ENCODE measurements around the gene NARS2. TPM values are rescaled to one million over a fixed set of nuclear protein-coding genes. Genes with fewer than 3 reads are reported as not detected.

Gene NARS2
- total and polyA plus RNA-seq, 9 of the 15 experiments (the other 6 are each of a cell fraction or from before 2014, with no cell fraction given) = 26.8 to 48.0 (median 34.2) TPM

- TF ChIP-seq ZNF280A (IDR thresholded peaks at IDR 0.05; ENCODE audit: low read depth, partially characterized antibody) (peak; percentile 74), ZNF512 (tag; IDR thresholded peaks at IDR 0.05) (peak; percentile 67), TRIM28 (IDR thresholded peaks at IDR 0.05) (peak; percentile 99), NBN (IDR thresholded peaks at IDR 0.05; ENCODE audit: low read depth) (0 out of 2 replicates have a peak, but pooled peaks have one; percentile 50), FIP1L1 (IDR thresholded peaks at IDR 0.05; ENCODE audit: low read depth, low read length, poor library complexity, severe bottlenecking) (no peak), TRIM24 (IDR thresholded peaks at IDR 0.05) (peak; percentile 36 to 87; a peak in 2 of 4 replicates), XRCC3 (IDR thresholded peaks at IDR 0.05) (peak; percentile 22; the same call in 1 of the 2 replicates), SPI1 (IDR thresholded peaks at IDR 0.05; ENCODE audit: borderline replicate concordance, low read depth, low read length) (no peak)
Measured at GRCh38 chr11:78583889-78584288, 9.2 kb upstream of the NARS2 start (continued).

- in situ Hi-C loops (cut with MboI) (no loop called here), intact Hi-C loops (cut with micrococcal nuclease) (no loop called here)
- 34% methylated on average over 4 of the region's 4 CpGs for WGBS (ENCODE audit: insufficient coverage, low coverage, missing lambda C conversion rate)
- H3K9me1 ChIP-seq (ENCODE audit: control insufficient read depth, insufficient read depth, low read length) = no peaks in the 10 kb centered on the region
- peaks cover 6 to 12% of the 10 kb centered on the region in 2 experiments; a peak in 3 of 5 replicates for H3K4me1 ChIP-seq (replicated peaks in 1 of 2; ENCODE audit: control insufficient read depth in 2 of 2, insufficient read depth in 2 of 2, low read length in 2 of 2)
- CTCF ChIA-PET (ENCODE audit: low intra/inter-chr PET ratio) = no interaction called here
- POLR2A ChIA-PET = no interaction called here
- H2AFZ ChIP-seq (ENCODE audit: low read depth, low read length) = no peak overlapping the region
- H3K36me3 ChIP-seq (ENCODE audit: control insufficient read depth, insufficient read depth, low read length) = peaks cover 5% of the 10 kb centered on the region; the same call in 1 of the 3 replicates
- no peak overlapping the region for H3K9ac ChIP-seq (ENCODE audit: insufficient read depth in 1 of 2, low read depth in 2 of 2, low read length in 2 of 2)
- no peaks in the 10 kb centered on the region for H3K27me3 ChIP-seq (ENCODE audit: control insufficient read depth in 2 of 2, insufficient read depth in 2 of 2, low read length in 2 of 2)
- H3K4me2 ChIP-seq (ENCODE audit: insufficient read depth, low read length) = no peak overlapping the region
- H4K20me1 ChIP-seq (replicated peaks; ENCODE audit: control insufficient read depth, insufficient read depth, low read length) = no peaks in the 10 kb centered on the region
- no peak for FAIRE-seq
- DNase-seq (ENCODE audit: extremely low read depth in 1 of 4, low spot score in 3 of 4) = no peak
- H3K27ac ChIP-seq (ENCODE audit: extremely low read depth, low read depth, low read length) = no peak overlapping the region
- H3K9me3 ChIP-seq (replicated peaks; ENCODE audit: control insufficient read depth, insufficient read depth, low read depth, low read length) = no peaks in the 10 kb centered on the region
- H3K79me2 ChIP-seq (ENCODE audit: control insufficient read depth, insufficient read depth, low read length) = peaks cover 21% of the 10 kb centered on the region
- no peak overlapping the region for H3K4me3 ChIP-seq
- BruUV-seq (replicated peaks) = no TSS peak
- no peak for ATAC-seq
- TF ChIP-seq GMEB1 (CRISPR knock-in tag; IDR thresholded peaks at IDR 0.05) = no peak
Measured at GRCh38 chr11:78577495-78577894, 2.8 kb upstream of the NARS2 start.

All from K562 (cell line).